ELR (cell line): ENCODE measurements around the gene WNT10A.
A peak's percentile ranks its signal among the peaks of the same experiment; 100 is the strongest.
"Not testable (repeated sequence)": the region's sequence is repeated elsewhere in the genome, so short reads cannot be mapped to it uniquely, and the experiment has no call there.

Source experiments
- DNase-seq: peaks from one replicate; pipeline ENCODE4 v3.0.0-alpha.2; 2015; ENCODE audit warnings: low read depth

Gene WNT10A

DNA sequence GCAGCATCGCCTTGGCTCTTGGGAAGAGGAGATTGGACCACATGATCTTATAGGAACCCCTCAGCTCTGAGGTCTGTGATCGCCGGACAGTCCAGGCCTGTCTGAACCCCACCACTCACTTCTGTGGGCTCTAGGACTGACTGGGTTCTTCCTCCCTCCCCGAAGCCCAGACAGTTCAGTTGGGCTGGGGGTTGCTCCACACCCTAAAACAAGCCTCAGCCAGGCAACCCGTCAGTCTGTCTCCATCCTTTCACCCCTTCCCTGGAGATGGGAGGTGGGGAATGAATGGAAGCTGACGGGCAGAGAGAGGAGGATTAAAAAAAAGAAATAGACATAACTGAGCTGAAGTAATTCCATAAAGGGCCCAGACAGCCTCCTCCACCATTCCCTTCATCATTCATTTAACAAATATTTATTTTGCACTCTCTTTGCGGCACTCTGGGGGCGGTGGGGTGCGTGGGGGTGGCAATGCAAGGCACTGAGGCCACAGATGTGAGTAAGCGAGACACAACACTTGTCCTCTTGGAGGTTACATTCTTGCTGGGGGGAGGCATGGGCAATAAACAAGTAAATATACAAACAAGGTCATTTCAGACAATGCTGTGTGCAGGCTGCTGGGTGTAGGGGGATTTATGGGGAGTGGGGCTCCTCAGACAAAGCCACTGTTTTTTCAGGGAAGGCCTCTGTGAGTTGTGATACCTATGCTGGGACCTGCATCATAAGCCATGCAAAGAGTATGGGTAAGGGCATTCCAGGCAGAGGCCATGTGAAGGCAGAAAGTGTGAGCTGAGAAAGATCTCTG, 12.9 kb downstream of the WNT10A start:
- no peak for DNase-seq

DNA sequence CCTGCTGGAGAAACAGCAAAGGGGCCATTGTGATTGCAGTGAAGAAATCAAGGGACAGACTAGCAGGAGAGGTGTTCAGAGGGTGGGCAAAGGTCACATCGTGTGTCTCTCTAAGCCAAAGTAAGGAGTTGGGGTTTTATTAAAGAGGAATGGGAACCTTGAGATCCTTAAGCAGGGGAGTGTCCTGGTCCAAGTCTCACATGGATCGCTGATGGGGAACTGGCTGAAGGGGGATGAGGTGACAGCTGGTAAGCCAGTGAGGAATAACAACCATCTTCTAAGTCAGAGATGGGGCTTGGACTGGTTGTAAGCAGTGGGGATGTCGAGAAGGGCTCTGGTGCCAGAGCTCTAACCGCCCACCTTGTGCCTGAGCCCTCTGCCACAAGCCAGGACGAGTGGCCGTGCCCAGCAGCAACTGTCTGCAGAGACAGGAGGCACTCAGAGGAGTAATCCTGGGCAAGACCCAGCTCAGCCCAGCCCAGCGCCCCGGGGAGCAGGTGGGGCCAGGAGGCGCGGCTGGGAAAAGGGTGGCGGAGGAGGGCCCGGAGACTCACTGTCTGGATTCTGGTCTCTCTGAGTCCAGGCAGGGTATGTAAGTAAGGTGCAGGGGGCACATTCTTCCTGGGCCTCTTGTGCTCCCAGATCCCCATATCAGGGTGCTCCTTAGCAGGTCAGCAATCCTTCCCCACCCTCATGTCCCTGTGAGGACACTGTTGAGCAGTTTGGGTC, 13.7 kb downstream of the WNT10A start:
- DNase-seq: no peak

DNA sequence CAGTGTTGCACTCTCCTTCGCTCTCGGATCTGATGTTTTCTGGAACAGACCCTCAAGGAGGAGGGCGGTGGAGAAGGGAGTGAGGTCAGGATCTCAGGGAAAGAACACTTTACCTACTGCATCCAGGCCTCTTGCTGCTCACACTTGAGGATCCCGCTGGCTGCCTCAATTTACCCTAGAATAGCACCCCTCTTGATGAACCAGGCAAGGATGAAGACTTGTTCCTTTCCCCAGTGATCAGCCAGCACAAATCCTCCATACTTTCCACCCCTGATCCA, 14.2 kb downstream of the WNT10A start:
- no peak for DNase-seq

GRCh38 chr2:218895326-218895725, 14.7 kb downstream of the WNT10A start:
- DNase-seq: no peak

- DNase-seq: no peak
Observed at GRCh38 chr2:218895759-218896500, 15.3 kb downstream of the WNT10A start.

DNA sequence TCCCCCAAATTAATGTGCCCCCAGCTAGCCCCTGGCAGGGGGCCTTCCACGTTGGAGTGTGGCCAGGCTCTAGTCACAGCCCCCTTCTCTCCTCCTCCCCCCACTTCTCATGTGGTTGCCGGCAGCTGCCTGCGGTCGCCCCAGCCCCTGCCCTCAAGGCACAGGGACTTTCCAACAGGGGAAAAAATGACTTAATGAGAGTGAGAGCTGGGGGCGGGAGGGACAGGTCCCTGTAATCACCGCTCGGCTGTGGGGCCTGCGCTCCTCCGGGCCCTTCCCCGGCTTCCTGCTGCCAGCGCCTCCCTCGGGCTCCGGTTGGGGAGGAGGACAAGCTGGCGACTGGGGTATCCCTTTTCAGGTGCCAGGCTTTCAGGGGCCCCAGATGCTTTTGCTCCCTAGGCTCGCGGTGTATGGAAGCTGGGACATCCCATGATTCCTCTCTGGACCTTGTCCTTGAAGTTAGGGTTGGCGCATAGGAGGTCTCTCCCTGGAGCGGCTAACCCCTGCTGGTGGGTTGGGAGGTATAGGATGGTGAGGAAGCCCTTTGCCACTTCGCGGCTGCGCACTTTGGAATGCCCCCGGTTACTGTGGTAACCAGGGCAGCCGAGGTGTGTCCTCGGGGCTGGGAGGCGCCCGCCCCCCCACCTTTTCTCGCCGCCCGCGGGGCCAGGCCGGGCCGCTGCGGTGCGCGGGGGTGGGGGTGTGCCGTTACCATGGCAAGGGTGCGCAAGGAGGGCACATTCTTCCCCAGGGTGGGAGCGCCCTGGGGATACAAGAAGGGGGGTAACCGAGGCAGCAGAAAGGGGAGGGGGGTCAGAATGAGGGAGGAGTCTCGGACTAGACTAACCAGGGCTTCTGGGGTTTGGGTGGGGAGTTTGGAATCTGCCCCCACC, 16.1 kb downstream of the WNT10A start:
- peak; percentile 46 for DNase-seq

DNA sequence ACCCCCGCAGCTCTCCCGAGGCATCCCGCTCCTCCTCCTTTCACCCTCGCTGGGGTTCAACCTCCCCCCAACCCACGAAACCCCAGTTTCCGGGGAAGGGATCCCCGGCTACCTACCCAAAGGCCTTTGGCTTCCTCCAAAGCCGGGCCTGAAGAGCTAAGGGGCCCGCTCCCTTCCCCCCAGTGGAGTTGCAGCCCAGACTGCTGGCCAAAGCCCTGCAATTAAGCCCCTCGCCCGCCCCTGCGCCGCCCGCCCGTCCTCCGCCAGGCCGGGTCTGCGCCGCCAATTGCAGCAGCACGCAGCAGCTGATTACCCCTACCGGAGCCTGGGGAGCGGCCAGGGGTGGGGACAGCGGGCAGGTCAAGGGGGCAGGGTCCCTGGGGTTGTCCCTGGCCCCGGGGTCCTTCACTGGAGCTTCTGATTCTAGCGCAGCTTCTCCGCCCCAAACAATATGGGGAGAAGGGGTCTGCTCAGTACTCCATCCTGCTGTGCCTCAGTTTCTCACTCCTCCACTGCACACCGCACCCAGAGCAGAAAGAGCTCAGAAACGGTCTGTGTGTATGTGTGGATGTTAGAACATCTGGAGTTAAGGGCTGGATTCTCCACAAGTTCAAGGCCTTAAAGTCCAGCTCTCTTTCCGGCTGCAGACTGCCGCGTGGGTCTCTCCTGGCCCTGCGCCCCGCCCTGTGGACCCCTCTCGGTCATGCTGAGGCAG, 16.9 kb downstream of the WNT10A start:
- no peak for DNase-seq

GRCh38 chr2:218898109-218898878, 17.6 kb downstream of the WNT10A start:
- DNase-seq: peak; percentile 59

- no peak for DNase-seq
Observed at GRCh38 chr2:218899147-218899546, 18.5 kb downstream of the WNT10A start.

DNA sequence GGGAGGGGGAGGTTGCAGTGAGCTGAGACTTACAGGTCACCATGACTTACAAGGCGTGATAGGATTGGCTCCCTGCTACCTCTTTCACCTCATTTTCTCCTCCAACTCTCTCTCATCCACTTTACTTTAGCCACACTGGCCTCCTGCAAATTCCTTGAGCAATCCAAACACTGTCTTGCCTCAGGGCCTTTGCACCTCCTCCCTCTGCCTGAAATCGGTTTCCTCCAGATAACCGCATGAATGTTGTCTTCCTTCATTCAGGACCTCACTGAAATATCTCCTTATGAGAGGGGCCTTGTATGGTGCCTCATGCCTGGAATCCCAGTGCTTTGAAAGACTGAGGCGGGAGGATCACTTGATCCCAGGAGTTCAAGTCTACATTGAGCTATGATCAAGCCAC, 21.8 kb downstream of the WNT10A start:
- DNase-seq: no peak

GRCh38 chr2:218904176-218904575, 23.5 kb downstream of the WNT10A start:
- DNase-seq: no peak

DNA sequence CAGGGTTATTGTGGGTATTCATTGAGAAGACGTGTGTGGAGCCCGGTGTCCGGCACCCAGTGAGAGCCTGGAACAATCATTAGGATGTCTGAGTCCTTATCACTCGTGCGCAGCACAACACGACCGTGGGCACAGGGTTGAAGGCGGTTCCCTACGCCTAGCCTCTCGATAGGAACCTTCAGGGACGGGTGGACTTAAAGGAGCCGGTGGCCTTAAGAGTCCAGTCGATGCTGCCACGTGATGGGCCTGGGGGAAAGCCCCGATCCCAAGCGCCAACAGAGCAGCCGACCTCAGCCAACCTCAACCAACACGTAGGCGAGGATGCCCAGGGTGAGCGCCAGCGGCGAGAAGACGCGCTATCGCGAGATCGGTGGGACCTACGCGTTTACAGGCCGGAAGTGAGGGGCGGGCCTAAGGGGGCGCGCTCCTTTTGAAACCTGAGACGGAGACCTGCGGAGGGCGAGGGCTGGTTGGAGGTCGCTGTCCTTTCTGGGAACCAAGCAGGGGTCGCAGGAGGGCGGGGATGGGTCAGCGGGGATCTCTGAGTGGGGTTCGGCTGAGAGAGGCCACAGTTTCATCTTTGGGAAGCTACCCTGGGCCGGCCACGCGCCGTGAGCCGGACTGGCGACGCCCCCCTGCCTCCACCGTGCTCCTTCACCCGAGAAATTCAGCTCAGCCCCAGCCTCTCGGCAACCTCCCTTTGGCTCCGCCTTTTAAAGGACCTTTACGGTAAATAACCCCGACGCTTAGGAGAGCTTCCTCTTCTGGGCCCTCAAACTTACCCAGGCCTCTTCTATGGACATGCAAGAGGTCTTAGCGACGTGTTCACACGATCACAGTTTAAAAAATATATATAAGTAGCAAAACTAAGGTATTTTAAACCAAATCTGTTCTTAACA, 28.3 kb downstream of the WNT10A start:
- DNase-seq: peak; percentile 54

DNA sequence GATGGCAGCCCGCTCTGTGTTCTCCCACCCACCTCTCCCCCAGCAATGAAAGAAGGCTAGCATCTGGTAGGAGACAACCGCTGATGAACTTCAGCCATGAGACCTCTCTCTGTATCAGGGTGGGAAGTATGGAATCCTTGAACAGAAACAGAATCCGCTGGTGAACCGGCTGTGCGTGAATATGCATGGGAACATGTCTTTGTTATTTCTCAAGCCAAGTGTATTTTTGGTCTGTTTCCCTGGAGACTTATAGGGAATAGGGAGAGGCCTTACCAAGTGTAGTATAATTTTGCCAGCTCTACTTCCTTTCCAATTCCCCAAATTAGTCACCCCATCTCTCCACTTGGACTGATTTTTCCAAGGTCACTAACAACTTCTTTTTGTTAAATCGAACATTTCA, 30.1 kb downstream of the WNT10A start:
- no peak for DNase-seq

- DNase-seq: no peak
Observed at GRCh38 chr2:218920504-218920903, 39.9 kb downstream of the WNT10A start.

- DNase-seq: no peak
Observed at GRCh38 chr2:218924757-218925156, 44.1 kb downstream of the WNT10A start.

DNA sequence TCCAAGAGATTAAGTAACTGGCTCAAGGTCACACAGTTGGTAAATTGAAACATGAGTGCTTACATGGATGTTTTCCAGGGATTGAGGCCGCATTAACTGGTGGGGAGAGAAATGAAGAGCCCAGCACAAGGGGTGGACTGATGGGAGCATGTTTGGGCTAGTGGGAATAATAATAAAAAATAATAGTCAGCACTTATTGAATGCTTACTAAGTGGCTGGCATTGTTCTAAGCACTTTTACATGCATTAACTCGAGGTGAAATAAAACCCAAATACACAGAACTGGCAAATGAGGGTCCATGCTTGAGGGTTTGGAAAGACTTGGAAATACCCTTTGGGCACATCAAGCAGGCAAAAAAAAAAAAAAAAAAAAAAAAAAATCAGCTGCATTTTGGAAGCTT, 44.8 kb downstream of the WNT10A start:
- no peak for DNase-seq

DNA sequence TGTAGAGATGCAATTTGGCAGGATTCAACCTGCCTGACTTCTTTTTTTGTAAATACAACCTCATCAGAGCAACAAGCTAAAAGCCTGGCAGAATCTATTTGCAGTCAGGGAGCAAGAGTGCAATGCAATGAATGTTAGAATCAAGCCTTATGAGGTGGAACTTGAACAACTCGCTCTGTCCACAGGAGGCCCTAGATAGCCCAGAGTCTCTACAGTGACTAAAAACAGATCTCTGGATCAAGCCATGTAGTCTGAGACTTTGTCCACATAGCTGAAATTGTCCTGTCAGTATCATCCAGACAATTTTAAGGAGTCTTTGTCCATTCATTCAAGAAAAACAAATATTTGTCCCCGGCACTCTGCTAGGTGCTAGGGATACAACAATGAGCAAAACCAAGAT, 46.8 kb downstream of the WNT10A start:
- no peak for DNase-seq

- DNase-seq: no peak
Observed at GRCh38 chr2:218927876-218928275, 47.2 kb downstream of the WNT10A start.

- not testable (repeated sequence) for DNase-seq
Observed at GRCh38 chr2:218930488-218930887, 49.8 kb downstream of the WNT10A start.

DNA sequence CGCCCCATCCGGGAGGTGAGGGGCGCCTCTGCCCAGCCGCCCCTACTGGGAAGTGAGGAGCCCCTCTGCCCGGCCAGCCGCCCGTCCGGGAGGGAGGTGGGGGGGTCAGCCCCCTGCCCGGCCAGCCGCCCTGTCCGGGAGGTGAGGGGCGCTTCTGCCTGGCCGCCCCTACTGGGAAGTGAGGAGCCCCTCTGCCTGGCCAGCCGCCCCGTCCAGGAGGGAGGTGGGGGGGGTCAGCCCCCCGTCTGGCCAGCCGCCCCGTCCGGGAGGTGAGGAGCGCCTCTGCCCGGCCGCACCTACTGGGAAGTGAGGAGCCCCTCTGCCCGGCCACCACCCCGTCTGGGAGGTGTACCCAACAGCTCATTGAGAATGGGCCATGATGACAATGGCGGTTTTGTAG, 51.1 kb downstream of the WNT10A start:
- DNase-seq: not testable (repeated sequence)
